Activated naive CD4-positive, alpha-beta T cell treated with Interleukin-2 at 50 U/mL for 16 hours (primary cell): Measurements from ENCODE around the gene NACAD.

Source experiments
- DNase-seq: peaks from one replicate; pipeline ENCODE4 v3.0.0-alpha.2; 2020

Gene NACAD

DNA sequence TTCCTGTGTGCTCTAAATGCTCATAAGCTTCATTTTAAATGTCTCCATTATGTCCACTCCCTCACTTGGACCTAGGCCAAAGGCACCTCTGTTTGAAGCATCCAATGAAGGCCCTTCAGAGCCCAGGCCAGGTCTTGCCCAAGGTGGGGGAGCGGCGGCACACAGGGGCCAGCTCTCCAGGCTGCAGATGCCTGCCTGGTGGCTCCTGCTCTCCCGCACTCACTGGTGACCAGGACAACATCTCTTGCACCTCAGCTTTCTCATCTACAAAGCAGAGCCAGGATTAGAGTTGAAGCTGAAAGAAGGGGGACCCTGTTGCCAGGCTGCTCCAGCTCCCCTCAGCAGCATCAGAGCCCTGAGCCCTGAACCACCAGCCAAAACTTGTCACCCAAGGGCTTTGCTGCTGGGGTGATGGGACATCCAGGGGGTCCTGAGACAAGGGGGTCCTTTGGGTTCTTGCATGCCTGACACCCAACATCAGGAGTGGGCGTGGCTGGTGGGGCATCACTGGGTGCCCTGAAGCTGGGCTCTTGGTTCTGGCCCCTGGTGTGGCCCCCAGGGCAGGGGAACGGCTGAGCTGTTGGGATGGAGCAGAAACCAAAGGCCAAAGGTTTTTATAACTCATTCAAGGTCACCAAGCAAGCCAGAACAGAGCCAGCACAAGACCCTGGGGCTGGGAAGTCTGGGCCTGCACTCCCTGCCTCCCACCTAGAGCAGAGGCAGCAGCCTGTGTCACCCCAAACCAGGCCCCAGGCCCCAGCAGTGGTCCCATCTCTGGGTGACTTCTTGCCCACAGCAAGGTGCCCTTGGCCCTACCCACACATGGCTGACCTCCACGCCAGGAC lies 1.2 kb downstream of the NACAD start:
- no peak for DNase-seq

DNA sequence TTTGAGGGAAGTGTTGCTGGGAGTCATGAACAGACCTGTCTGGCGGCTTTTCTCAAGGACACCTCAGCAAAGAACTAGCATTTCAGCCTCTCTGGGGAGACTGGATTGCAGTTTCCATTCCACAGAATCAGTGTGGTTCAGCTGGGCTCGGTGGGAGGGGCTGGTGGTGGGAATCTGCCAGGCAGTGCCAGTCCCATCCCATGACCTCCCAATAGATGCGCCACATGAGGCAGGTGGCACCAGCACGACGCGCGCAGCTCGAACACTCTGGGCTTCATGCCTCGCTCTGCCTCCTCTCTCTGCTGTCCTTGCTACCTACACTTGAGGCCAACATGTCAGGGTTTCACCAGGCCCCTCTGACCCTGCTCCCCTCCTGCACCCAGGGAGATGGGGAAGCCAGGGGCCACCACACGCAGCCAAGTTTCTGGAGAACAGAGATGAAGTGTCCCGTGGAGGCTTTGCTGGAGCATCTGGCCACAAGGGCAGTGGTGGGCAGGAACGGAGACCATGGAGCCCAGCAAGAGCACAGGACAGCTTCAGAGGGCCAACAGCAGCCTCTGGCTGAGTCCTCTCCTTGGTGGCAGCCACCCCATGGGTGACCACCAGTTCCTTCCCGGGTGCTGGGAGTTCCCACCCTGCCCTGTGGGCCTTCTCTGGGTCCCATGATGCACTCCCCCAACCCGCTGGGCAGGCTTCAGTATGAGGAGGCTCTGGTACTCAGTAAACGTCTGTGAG lies 2.3 kb downstream of the NACAD start:
- no peak for DNase-seq

DNA sequence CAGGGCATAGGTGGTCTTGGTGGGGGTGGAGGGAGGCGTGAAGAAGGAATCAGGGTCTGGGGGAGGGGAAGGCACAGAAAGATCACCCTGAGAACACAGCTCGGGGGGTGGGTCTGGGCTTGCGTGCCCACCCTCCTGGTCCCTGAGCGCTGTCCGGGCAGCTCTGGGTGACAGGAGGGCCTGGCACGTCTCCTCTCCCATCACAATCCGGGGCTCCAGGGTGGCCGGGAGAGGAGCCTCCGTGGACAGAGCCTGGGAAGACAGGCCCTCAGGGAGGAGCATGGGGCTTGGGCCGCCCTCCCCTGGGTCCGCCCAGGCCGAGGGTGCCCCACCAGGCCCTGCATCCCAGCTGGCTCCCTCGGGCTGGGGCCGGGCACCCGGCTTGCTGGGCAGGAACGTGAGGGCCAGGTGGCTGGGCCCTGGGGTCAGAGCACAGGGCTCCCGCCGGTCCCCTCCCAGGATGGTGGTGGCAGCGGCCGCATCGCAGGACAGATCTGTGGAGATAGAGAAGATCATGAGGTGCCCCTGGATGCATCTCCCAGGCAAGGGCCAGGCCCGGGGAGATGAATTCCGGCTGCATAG lies 3.1 kb downstream of the NACAD start:
- no peak for DNase-seq

DNA sequence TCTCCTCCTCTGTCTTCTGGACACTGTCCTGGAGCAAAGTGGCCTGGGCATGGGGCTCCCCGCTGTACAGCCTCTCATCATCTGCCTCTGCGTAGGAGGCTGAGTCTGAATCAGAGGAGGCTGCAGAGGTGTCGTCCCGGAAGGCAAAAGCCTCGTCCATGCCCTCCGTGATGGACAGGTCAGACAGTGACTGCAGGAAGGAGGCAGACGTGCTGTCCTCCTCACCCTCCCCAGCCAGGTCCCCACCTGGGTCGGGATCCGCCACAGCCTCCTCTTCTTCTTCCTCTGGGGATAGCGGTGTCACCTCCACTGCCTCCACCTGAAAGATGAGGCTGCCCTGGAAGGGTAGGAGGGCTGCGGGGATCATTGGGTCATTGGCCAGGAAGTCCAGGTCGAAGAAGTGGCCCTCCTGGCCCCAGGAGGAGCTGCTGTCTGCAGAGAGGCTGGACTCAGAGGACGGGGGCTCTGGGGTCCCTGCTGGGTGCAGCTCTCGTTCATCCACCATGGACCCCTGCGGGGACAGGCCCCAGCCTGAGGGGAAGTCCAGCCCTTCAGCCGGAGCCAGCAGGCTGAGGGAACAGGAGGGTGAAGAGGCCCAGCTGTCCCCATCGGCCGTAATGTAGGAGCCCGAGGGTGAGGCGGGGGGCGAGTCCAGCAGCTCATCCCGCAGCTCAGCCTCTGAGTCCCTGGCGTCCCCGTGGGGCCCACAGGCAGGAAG lies 3.7 kb downstream of the NACAD start:
- no peak for DNase-seq

DNA sequence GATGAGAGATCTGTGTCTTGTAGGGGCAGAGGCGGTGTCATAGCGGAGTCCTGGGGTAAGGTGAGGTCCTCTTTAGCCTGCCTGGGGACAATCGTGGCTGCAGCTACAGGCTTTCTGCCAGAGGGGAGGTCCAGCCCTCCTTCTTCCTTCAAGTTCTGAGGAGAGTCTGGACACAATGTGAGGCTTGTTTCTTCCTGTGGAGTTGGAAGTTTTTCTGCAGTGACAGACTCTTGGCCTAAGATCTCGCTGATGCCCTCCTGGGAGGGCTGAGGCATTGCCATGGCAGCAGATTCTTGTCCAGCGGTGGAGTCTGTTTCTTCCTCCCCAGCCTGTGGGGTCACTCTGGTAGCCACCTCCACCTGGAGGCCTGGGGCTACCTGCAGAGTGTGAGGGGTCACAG lies 4.4 kb downstream of the NACAD start:
- no peak for DNase-seq

DNA sequence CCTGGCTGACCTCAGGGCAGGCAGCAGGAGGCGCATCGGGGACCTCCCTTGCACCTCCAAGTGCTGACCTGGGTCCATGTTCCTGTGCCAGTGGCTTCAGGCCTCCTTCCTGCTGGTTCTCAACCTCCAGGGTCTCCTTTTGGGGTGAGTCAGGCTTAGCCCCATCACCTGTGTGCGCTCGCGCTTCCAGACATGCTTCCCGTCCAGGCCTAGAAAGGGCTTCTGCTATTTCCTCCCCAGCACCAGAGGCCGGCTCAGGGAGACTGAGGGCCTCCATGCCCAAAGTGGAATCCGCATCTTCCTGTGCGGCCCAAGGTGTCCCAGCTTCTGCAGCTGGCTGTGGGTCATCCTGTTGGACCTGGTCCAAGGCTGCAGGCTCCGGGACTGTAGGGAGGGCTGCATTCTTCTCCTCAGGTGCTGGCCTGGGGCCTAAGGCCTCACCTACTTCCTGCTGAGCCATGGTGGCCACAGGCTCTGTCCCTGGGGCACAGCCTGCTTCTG lies 5.9 kb downstream of the NACAD start:
- no peak for DNase-seq

DNA sequence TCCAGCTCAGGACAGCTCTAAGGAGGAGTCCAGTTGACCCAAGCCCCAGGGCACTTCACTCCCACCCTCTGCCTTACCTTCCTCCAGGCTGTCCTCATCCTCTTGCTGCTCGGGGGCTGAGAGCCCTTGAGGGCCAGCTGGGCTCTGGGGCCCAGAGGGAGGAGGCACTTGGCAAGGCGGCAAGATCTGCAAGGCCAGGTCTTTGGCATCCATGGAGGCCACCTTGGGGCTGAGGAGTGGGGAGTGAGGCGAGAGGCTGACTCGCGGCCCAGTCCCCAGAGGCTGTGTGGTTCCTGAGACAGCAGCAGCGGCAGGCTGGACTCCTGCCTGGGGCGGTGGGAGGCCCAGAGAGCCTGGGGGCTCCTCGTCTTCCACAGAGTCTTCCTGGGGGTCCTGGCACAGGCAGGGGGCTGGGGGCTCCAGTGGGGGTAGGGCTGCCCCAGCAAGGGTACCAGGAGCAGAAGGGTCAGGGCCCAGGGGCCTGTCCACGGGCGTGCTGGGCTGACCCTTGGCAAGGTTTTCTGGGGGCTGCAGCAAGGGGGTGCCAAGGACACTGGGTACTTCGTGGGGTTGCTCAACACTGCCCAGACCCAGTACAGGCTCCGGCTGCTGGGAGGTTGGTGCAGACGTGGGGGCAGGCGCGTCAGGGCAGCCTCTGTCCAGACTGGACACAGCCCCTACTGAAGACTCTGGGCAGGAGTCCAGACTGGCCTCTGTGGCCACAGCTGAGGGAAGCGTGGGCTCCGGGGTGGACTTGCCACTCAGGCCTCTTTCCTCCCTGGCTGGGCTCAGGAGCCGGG lies 6.5 kb downstream of the NACAD start:
- DNase-seq: no peak

DNA sequence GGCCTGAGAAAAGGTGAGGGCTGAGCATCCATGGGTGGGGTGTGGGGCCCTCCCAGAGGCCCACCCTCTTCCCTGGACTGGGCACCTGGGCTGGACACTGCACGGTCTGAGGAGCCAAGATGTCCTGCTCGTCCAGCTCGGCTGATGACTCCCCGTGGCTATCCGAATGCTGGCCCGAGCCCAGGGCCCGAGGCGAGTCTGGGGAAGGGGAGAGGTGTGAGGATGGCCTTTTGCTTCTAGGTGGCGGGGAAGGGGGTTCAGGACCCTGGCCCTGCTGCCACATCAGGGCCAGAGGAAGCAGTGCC lies 7.1 kb downstream of the NACAD start:
- DNase-seq: no peak

DNA sequence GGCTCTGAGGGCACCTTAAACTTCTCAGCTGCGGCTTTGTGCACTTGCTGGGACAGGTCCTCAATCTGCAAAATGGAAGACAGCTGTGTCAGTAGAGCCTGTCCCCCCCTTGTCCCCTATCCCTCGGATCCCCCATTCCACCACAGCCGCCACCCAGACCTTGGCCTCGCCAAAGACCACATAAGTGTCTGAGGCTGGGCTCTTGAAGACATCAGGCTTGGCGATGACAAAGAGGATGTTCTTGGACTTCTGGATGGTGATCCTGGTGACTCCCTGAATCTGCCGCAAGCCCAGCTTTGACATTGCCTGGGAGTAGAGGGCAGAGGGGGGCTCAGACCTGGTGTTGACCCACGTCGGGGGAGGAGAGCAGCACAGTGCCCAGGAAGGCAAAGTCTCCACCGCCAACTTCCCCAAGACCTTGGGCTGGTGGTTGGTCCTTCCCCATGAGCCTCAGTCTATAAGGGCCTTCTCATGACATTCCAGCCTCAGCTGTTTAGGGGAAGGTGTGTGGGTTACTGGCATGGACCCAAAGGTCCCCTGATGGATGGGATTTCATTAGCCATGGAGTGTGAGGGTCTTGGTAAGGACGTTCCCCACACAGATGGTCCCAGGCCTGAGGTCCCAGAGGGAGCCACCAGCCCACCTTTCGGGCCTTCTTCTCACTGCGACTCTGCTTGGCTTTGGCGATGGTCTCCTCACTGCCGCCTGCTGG lies 7.7 kb downstream of the NACAD start:
- no peak for DNase-seq

DNA sequence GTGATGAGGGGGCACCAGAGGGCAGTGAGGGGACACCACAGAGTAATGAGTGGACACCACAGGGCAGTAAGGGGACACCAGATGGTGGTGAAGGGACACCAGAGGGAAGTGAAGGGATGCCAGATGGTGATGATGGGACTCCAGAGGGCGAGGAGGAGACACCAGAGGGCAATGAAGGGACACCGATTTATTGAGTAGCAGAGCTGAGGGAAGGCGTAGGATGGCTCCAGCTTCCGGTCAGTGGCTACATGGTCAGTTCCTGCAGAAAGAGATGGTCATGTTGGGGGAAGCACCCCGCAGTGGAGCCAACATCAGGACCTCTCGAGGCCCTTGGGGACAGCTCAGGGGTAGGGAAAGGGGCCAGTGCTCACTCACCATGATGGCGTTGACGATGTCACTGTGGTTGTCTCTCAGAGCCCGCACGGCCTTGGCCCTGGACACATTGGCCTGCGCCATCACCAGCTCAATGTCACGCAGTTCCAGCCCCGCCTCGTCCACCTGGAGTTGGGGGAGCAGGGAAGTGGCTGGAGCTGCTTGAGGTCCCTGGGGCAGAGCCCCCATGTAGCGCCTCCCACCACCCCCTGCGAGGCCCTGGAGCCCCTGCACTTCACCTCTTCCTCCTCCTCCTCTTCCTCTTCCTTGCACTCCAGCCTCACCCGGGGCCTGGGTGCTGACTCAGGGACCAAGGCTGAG lies 8.4 kb downstream of the NACAD start:
- no peak for DNase-seq

DNA sequence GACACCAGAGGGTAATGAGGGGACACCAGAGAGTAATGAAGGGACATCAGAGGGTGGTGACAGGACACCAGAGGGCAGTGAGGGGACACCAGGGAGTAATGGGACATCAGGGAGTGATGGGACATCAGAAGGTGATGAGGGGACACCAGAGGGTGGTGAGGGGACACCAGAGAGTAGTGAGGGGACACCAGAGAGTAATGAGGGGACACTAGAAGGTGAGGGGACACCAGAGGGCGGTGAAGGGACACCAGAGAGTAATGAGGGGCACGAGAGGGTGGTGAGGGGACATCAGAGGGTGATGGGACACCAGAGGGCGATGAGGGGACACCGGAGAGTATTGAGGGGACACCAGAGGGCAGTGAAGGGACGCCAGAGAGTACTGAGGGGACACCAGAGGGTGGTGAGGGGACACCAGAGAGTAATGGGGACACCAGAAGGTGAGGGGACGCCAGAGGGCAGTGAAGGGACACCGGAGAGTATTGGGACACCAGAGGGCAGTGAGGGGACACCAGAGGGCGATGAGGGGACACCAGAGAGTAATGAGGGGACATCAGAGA lies 10.6 kb downstream of the NACAD start:
- no peak for DNase-seq

DNA sequence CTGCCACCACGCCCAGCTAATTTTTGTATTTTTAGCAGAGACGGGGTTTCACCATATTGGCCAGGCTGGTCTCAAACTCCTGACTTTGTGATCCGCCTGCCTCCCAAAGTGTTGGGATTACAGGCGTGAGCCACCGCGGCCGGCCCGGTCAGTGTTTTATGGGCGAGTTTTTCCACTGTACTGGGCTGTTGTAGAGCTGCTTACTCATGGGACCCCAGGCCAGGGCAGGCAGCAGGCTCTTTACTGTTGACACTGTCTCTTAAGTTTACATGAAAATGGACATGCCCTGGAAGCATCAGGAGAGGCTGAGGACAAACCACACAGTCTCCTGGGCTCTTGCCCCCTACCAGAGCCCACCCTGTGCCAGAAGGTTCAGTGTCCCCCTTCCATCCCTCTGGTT lies 11.2 kb downstream of the NACAD start:
- no peak for DNase-seq

DNA sequence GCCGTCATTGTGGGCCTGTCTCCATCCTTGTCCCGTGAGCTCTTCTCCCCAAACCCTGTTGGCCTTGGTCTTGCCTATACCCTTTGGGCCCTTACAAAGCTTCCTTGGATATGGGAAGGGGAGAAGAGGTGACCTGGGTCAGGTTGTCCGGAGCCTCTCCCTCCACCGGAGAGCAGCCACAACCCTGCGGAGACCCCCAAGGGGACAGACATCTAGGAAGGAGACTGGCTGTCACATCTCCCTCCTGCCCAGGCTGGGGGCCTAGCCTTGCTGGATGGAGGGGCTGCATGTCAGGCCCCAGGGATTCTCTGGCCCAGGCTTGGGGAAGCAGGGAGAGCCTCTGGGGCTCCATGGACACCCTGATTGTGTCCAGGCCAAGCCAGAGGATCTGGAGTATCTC lies 11.8 kb downstream of the NACAD start:
- no peak for DNase-seq

DNA sequence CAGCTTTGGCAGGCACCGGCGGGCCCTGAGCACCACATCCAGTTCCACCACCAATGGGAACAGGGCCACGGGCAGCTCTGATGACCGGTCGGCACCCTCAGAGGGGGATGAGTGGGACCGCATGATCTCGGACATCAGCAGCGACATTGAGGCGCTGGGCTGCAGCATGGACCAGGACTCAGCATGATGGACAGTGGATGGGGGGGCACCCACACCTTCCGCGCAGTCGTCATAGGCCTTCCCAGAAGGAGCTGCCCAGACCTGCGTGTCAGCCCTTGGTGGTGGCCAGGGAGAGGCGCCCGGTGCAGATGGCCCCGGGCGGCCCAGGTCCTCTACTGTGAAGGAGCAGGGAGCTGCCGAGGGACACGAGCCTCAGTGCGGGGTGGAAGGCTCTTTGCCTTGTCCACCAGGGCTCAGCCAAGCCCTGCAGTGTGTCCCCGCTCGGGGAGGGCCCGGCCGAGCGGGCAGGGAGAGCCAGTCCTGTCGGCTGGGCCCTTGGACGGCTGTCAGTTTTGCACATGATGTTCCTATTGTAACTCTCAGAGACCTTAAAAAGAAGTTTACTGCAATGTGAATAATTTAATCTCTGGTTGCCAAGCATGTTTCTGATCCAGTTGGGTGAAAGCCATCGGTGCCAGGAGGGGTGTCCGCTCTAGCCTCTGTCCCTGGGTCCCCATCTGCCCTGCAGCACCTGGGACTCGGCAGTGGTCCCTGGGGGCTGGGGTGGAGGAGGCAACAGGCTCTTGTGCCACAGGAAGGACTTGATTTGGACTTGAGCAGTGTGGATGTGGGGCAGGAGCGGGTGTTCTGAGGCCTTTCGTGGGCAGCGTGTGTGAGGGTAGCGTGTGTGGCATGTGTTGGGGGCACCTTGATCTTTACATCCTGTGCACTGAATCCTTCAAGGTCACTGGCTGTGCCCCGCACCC lies 12.6 kb downstream of the NACAD start:
- no peak for DNase-seq

DNA sequence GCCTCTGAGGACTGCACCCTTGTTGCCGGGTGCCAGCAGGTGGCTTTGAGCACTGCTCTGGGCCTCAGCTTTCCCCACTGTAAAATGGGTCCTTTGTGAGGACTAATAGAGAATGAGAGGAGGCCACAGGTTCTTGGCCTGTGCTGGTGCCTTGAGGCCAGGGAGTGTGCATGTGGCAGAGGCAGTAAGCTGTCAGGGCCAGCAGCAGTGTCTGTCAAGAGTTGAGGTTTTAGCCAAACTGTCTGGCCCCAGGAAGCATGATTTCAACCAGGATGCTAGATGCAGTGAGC lies 13.5 kb downstream of the NACAD start:
- no peak for DNase-seq

DNA sequence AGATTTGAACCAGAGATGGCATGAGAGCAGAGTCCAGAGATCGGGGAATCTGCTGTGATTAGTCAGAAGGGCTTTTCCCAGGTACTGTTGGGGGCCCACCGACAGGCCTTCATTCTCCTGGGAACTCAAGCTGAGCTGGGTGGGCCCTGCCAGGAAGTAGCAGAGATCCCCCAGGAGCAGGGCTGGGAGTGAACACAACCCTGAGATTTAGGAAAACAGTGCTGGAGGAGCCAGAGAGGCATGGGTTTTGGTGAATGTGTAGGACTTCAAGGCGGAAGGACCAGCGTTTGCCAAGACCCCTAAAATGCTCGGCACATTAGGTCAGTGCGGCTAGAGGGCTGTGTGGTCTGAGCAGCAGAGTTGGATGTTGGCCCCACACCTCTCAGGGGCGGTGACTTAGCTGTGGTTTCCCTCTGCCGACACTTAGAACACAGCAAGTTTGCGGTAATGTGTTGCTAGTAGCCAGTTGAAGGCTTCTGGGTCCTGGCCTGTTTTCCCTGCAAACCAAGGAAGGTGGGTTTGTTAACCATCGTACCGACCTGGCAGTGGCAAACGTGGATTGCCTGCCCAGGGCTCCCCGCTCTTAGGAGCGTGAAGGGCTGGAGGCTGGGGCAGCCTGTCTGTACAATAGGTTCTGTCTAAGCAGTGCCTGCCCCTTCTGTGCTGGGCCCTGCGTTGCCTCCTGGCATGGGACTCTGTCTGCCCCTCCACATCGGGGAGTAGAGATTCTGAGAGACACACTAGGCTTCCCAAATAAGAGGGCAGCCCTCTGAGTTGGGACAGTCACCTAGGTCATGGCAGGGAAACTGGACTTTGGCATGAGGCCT lies 14.0 kb downstream of the NACAD start:
- DNase-seq: no peak

DNA sequence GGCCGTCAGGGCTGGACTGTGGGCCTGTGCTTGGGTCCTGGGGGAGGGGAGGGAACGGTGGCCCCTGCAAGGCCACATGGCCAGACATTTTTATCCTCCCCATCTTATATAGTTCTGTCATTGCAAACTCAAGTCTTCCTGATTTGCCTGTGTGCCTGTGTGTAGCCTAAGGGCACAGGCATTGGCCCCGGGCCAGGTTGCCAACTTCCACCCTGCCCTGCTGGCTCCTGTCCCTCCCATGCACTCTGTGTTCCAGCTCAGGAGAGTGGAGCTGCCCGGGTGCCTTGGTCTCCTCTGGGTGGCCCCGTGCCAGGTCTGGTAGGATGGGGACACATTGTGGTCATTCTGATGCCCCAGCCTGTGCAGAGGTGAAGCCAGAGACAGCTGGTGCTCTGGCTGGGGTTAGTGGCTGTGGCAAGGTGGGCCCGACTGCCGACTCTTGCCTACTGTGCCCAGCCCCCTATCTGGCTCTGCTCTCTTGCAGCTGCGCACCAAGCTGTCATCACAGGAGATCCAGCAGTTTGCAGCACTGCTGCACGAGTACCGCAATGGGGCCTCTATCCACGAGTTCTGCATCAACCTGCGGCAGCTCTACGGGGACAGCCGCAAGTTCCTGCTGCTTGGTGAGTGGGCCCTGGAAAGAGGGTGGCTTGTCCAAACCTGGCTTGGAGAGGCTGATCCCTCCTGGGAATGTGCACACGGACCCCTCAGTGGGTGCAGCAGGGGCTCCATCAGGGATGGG lies 14.8 kb downstream of the NACAD start:
- DNase-seq: no peak

DNA sequence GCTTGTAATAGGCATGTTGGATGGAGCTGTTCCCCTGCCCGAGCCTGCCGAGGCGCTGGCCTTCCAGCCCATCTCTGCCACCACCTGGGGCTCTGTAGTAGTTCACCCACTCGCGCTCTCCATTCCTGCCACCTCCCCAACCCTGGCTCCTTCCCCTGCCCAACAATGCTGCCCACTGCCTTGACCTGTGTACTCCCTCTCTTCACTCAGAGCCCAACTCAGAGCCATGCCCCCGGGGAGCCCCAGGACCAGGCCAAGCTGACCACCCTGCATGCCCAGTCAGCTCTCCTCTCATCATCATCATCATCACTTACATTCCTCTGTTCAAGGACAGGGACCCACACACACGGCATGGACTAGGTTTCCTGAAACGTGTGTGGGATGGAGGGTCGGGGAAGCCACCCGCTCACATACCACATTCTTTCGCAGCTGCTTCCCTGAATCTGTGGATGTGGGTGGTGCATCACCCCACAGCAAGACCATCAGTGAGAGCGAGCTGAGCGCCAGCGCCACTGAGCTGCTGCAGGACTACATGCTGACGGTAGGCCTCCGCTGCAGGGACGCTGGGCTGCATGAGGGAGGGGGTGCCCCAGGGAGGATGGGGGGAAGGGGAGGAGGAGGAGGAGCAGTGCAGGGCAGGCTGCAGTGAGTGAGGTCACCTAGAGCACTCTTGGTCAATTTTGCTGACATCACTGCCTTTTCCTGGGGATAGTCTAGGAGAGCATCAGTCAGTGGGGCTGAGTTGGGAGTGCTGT lies 15.6 kb downstream of the NACAD start:
- DNase-seq: no peak
